HG03354 (cell line): ENCODE measurements around the gene ARPC5L.
"Not testable (repeated sequence)": the region's sequence is repeated elsewhere in the genome, so short reads cannot be mapped to it uniquely, and the experiment has no call there.

Experiments used
- ATAC-seq: cut with Tn5 transposase; IDR thresholded peaks from one replicate; pipeline ENCODE4 v1.9.1; 2021; ENCODE audit warnings: mild to moderate bottlenecking; ENCODE audit not compliant: unreplicated experiment, poor library complexity, severe bottlenecking

ARPC5L gene

DNA sequence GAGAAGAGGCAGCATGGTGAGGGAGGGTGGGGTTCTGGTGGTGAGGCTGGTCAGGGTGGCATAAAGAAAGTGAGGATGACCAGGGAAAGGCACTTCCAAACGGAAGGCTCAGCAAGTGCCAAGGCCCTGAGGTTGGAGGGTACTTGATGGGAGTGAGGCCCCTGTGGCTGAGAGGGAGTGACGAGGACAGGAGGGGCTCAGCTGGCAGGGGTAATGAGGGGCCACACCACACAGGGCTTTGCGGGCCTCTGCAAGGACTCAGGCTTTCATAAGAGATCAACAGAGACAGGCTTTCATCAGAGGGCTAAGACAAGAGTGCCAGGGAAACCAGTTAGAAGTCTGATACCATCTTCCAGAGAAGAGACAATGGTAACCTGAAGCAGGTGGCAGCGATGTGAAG lies 23.6 kb downstream of the ARPC5L start:
- no peak for ATAC-seq

DNA sequence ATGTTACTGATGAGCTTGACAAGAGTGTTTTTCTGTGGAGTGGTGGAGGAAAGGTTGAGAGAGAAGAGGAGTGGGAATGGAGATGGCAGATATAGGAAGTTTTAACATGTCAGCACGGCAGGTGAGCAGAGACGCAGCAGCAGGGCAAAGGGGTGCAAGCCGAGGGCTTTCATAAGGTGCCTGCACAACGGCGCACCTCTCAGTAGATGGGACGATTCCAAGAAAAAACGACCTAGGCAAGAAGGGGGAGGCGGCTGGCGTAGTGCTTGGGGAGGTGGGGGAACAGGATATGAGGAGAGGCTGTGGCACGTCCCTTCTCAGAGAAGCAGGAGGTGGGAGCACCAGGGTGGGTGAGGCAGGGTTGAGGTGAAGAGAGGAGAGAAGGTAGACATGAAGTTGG lies 24.5 kb downstream of the ARPC5L start:
- no peak for ATAC-seq

DNA sequence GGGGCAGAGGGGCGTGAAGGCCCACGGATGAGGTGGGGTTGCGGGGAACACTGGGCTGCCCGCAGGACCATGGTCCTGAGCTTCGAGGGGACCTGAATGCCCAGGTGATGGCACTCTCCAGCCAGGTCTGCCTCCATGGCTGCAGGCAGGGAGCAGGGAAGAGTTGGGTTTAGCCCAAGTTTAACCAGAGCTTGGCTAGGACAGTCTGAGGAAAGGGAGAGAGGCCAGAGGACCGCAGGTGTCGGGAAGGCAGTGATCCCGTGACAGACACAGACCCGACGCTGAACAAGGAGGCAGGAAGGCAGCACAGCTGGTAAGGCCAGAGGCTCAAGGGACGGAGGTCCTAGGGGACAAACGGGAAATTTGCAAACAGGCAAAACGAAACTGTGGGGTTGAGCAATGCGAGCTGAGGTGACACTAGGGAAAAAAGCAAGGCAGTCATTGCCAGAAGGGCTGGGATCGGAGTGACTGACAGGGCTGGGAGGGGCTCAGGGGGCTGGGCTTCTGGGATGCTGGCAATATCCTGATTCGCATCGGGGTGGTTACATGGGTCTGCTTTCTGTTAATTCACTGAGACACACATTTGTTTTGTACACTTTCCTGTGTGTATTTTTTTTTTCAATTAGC lies 25.0 kb downstream of the ARPC5L start:
- no peak for ATAC-seq

DNA sequence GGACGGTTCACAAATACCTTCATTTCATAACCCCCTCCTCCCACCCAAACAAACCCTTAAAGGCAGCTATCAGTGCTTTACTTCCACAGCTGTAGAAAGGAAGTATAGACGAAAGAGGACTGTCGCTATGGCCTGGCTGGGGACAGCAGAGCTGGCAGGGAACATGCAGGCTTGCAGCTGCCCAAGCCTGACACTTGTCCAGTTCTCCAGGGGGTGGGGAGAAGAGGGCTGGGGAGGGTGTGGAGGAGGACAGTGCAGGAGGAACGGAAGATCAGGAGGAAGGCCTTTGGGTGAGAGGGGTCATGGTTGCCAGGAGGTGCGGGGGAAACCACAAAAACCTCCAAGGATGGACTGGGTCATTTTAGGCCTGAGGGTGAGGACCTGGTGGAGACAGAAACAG lies 25.9 kb downstream of the ARPC5L start:
- ATAC-seq, result no peak

DNA sequence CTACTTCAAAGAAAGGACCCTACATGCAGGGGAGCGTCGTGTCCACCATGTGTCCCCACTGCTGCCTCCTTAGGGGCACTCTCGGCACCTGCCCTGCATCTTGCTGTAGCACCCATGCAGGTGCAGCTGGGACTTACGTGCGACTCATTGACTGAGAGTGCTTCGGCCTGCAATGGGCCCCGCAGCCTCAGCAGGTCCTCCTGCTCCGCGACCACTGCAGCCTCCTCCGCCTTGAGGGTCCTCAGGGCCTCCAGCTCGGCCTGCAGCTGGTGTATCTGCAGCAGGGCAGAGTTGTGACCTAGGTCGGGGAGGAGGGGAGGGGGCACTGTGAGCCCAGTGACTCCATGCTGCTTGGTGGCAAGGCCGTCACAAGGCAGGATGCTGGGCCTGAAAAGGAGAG lies 27.1 kb downstream of the ARPC5L start:
- ATAC-seq, result no peak

DNA sequence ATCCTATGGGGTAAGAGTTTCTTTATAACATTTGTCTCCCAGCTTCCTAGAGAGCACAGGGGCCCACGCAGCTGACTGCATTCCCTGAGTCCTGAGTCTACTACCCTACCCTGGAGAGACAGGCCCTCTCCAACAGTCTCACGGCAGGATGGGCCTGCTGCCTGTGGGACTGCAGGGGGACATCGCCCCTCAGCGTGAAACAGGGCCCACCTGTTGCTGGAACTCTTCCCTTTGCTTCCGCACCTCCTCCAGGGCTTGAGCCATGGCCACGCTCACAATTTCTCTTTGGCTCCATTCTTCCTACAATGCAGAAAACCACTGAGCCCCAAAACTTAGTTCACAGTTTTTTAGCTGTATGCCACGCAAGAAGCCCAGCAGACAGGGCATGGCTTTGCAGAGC lies 28.2 kb downstream of the ARPC5L start:
- no peak for ATAC-seq

DNA sequence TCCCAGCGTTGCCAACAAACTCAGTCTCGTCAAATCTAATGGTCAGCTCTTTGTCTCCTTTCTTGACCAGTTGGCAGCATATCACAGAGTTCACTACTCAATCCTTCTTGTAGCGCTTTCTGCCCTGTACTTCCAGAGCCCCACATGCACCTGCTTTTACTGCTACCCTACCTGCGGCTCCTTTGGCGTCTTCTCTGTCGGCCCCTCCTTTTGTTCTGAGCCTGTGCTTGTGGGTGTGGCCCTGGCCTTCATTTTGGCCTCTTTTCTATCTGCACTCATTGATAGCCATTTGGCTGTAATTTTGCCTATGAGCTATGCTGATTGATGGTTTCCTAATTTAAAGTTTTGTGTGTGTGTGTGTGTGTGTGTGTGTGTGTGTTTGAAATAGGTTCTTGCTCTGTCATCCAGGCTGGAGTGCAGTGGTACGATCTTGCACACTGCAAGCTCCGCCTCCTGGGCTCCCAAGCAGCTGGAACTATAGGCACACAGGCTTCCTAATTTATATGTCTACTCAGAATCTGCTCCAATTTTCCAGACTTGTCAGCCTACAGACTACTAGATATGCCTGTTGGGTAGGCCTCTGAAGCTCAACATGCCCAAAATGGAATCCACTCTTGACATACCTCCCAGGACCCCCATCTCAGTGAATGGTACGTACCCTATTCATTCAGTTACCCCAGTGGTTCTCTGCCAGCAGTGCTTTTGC lies 32.3 kb downstream of the ARPC5L start:
- ATAC-seq, result no peak

DNA sequence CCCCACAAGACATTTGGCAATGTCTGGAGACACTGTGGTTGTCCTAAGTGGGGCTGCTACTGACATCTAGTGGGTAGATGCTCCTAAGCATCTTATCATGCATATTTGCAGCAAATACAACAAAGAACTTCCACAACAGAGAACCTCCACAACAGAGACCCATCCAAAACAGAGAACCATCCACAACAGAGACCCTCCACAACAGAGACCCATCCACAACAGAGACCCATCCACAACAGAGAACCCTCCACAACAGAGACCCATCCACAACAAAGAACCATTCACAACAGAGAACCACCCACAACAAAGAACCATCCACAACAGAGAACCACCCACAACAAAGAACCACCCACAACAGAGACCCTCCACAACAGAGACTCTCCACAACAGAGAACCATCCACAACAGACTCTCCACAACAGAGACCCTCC lies 32.8 kb downstream of the ARPC5L start:
- ATAC-seq, result no peak

DNA sequence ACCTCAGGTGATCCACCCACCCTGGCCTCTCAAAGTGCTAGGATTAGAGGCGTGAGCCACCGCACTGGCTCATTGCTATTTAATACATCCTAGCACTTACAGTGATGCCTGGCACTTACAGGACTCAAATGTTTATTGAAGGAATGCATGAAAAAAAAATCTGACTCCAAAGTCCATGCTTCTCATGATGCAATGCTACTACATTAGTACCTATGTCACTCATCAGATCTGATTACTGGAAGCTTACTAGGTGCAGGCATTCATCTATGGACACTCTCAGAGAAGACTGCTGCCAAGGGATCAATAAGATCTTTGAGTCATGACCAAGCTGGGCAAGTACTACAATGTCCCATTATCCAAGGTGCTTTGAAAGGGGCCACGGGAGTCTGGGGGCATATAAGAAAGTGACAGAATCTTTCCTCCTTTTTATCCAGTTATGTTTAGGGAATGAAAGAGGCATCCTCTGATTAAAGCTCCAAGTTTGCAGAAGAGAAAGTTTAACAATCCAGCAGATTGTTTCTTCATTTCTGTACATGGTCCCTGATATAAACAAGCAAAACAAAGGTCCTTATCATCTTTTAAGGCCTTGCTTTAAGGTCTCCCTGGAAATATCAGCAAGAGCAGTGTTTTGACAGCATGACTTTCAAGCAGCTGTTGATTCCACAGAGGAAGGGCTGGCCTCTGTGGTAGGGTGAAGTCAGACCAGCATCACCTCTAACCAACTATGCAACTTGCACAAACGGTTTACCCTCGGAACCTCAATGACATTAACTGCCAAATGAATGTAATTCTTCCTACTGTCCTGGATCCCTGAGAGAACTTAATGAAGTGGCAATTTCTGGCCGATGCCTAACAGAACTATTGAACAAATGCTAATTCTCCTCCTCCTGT lies 35.9 kb downstream of the ARPC5L start:
- ATAC-seq, result no peak

DNA sequence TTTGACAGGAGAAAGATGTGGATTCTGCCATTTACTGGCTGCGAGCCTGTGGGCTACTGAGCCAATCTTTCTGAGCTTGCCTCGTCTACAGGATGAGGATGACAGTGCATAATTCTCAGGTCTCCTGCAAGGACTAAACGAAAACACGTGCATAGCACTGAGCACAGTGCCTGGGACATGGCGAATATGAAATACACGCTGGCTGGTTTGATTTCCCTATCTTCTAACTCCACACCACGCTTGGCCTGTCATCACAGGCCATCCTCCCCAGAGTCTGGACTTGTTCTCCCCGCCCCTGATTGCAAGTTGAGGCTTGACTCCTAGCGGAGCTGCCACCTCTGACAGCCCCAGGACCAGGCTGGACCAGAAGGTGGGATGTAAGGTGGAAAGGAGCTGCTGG lies 37.9 kb downstream of the ARPC5L start:
- no peak for ATAC-seq

DNA sequence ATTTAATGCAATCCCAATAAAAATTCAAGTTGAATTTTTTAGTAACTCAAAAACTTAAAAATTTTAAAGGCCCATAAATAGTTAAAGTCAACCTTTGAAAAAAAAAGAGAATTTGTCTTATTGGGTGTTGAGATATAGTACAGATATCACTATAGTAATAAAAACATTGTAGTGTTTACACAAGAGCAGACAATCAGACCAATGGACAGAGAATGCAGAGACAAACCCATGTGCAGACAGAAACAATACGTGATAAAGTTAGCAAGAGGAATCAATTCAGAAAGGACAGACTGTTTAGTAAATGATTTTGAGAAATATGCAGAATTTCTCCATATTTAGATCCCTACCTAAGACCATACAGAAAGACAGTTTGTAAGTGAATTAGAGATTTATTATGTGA lies 45.0 kb downstream of the ARPC5L start:
- ATAC-seq, result no peak

DNA sequence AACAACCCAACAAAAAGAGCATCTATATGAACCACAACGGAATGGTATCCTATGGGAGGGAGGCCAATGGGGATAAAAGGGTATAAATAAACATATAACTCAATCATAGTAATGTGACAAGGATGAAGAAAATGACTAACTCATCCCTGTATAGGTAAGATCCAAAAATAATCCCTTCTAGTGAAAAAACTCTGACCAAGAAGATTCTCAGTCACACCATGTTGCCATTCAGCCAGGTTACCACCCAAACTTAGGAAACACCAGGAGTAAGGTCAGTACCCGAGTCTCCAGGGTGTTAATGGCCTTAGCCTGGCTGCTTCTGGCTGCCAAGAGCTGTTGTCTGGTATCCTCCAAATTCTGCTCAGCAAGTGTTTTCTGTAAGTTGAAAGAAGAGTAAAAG lies 46.2 kb downstream of the ARPC5L start:
- ATAC-seq, result no peak

DNA sequence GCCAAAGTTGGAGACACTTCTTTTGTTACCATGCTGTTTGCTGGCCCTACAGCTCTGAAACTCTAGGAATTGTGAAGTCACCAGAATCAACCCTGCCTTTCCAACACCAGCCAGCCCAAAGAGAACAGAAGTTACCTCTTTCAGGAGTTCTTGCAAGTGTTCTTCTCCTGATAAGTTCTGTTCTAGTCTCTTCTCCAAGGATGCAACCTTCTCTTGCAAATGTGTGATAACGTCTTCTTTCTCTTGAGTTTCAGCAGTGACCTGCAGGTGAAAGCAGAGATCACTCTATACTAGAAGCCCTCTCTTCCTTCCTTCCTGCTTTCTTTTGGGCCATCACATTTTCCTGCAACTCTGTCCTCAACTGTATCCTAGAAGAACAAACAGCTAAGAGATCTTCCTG lies 49.8 kb downstream of the ARPC5L start:
- no peak for ATAC-seq

DNA sequence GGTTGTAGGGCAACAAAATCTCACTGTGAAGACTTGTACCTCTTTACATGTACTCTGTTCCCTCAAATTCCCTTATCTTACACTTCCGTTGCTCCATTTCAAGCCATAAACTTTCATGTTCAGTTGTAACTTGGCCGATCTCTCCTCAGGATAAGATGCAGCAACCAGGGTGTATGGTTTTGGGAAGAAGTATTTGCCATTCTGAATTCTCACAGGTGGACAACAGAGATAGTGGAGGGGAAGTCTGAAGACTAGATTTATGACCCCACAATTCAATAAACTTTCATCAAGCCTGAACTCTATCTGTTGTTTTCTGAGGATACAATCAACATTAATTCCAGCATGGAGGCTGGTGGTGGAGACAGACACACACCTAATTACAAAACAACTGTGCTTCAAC lies 51.4 kb downstream of the ARPC5L start:
- no peak for ATAC-seq

DNA sequence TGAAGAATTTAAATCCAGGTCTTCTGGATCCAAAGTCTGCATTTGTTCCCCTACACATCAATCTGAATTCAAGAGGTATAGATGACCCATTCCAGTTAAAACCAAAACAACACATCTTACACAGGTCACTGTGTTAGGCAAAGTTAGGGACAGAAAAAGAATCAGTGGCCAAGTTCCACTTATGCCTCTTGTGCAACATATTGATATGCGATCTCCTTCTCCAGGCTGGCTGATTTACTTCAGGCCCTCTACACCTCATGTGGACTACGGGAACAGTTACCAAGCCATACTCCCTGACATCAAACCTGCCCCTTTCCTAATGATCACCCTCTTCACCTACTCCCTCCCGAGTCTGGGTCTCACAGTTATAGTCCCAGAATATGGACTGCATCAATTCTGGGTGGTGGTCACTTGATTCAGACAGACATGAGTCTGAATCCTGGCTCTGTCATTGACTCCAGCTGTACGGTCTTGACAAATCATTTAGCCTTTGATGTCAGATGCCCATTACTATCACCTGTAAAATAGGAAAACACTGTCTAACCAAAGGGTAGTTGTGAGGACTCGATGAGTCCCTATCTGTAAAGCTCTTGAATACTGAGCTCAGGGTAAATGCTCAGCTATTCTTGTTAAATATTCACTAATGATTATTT lies 52.9 kb downstream of the ARPC5L start:
- ATAC-seq, result no peak

DNA sequence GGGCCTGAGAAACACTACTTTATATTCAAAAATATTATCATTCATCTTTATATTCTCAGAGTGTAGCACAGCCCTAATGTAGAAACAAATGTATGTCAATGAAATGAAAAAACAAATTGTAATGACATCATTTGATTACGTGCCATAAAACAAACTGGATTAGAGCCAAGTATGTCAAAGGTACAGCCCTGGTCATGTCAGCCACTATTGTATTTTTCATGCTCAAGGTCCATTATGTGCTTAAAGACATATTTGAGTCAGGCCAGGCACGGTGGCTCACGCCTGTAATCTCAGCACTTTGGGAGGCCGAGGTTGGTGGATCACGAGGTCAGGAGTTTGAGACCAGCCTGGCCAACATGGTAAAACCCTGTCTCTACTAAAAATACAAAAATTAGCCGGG lies 58.5 kb downstream of the ARPC5L start:
- not testable (repeated sequence) for ATAC-seq
